Uterus (tissue), 2 donors: Measurements from ENCODE around the gene GID4.

Experiments
- CTCF ChIP-seq, 4 experiments: fragments of 200-600 bp in 2 of 4; fragments of 450-650 bp in 2 of 4; sonication (generic) in 2 of 4; IDR thresholded peaks; one replicate each; pipeline ENCODE4 v1.5.1; 2016 to 2019; ENCODE audit warnings: antibody characterized with exemption in 4 of 4, mild to moderate bottlenecking in 2 of 4, moderate library complexity in 1 of 4
- POLR2A ChIP-seq, 2 donors: fragments of 450-650 bp; IDR thresholded peaks; one replicate each; pipeline ENCODE4 v1.6.1; 2016; ENCODE audit warnings: antibody characterized with exemption in 2 of 2, mild to moderate bottlenecking in 1 of 2, moderate library complexity in 1 of 2

- TF ChIP-seq CTCF (IDR thresholded peaks at IDR 0.05) (no peak), POLR2A (IDR thresholded peaks at IDR 0.05) (no peak)
Measured at GRCh38 chr17:18115517-18115916, 76.3 kb downstream of the GID4 start.
